Myocyte (in vitro differentiated cells): ENCODE results near the gene HCFC1. TPM values are rescaled to one million over a fixed set of nuclear protein-coding genes. Genes with fewer than 3 reads are reported as not detected.
A peak's percentile ranks its signal among the peaks of the same experiment; 100 is the strongest.

Experiments
- DNase-seq: peaks from one replicate; pipeline ENCODE4 v3.0.0-alpha.2; 2012; ENCODE audit warnings: low read depth
- total RNA-seq: library from RNA; depleted of rRNA; stranded (reverse); fragments of >200 nt; gene quantifications from 2 replicates; pipeline ENCODE4 v1.2.3, GENCODE V29; 2014

HCFC1 gene
- total RNA-seq, 1 donor from 2014 or later = 27.1 TPM

DNA sequence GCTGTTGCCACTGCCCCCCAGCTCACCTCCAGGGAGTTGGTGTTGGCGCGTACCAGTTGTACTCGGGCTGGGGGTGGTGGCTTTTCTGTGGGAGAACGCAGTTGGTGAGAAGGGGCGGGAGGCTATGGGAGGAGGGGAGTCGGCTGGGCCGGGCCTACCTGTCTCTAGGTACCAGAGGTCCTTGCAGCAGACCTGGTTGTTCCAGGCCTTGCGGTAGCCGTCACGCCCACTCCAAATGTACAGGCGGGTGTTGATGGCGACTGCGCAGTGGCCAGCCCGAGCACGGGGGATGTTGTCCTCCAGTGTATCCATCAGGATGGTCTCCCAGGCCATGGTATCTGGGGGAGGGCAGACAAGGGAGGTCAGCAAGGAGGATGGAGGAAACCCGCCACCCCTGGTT lies 11.5 kb downstream of the HCFC1 start:
- no peak for DNase-seq

DNA sequence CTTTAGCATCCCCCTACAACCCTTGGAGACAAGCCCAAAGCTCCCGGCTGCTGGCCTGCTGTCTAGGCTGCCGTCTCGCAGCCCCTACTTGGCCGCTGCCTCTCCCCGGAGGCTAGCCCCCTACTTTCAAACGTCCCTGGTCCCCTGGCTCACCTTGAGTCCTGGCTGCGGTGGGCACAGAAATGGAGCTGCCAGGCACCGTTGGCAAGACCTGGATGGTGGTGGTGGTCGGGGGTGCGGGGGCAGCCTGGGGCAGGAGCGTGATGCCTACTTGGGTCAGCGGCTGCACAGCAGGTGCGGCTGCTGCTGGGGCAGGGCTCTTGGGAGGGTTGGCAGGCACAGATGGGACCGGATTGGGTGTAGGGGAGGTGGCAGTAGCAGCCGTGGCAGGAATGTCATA lies 12.0 kb downstream of the HCFC1 start:
- no peak for DNase-seq

GRCh38 chrX:153958605-153959004 lies 13.0 kb downstream of the HCFC1 start:
- no peak for DNase-seq

- peak; percentile 10 for DNase-seq
These were observed 14.4 kb downstream of the HCFC1 start for GRCh38 chrX:153957224-153957623.

- DNase-seq = no peak
These were observed 15.3 kb downstream of the HCFC1 start for GRCh38 chrX:153956044-153956907.

- no peak for DNase-seq
These were observed 16.3 kb downstream of the HCFC1 start for GRCh38 chrX:153955228-153955732.

- no peak for DNase-seq
These were observed 16.9 kb downstream of the HCFC1 start for GRCh38 chrX:153954558-153955227.

- no peak for DNase-seq
These were observed 17.6 kb downstream of the HCFC1 start for GRCh38 chrX:153953892-153954557.

GRCh38 chrX:153953342-153953830 lies 18.2 kb downstream of the HCFC1 start:
- peak; percentile 58 for DNase-seq

- no peak for DNase-seq
These were observed 19.1 kb downstream of the HCFC1 start for GRCh38 chrX:153952373-153953026.

DNA sequence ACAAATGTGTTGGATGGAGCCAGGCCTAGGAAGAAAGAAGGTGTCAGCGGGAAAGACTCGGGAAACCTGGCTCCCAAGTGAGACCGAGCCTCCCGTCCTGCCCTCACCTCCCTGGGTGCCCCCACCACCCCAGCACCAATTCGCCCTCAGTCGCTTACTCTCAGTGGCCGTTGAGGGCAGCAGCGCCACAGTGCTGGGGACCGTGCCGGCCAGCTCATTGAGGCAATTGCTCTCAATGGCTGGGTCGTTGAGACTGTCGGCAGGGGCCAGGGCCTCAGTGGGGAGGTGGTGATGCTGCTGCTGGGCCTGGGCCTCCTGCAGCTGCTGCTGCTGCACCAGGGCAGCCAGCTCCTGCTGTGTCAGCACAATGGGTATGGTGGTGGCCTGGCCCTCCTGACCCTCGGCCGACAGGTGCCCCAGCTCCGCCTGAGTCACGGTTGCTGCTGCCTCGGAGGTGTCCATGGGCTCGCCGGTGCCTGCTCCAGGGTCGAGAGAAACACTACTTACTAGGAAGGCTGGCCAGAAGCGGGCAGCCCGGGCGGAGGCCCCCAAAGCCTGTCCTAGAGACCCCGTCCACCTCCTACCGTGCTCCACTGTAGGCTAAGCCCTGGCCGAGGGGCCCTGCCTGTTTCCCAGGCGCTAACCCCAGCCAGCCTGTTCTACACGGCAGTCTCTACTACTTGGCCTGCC lies 19.8 kb downstream of the HCFC1 start:
- no peak for DNase-seq

GRCh38 chrX:153950127-153950526 lies 21.5 kb downstream of the HCFC1 start:
- no peak for DNase-seq

DNA sequence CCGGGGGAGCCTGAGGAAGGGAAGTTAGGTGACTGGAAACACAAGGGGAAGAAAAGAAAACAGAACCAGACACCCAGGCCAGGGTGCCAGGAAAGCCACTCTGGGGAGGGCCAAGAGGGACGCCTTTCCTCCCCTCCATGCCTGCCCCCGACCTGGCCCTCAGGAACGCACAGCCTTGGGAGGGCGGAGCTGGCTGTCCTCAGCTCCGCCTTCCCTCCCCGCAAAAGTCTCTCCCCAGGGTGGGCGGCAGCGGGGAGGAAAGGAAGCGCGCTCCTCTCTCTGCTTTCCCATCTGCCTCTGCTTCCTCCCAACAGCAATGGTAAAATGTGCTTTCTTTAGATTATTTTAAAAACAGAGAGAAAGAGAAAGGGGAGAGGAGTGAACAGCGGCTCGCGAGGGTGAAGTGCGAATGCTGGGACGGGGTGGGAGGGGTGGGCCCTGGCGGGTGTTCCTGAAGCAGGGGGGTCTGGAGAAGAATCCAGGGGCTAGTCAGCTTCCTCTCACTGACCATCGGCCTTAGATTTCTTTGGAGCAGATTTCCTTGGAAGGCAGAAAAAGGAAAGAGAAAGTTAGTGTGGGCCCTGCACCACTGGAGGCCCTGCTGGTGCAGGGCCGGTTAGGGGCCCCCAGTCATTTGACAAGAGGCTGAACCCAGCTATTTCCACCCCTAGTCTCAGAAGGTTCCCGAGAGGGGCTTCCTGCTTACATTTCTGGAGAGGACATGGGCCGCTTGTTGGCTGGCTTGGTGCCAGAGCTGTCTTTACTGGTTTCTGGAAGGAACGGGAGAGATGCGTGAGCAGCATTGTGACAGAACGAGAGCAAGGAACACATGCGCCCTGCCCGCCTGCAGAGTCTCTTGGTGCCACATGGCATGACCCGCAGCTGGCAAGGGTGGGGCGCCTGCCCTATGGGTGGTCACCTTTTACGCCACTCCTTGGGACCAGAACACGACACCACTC lies 22.5 kb downstream of the HCFC1 start:
- no peak for DNase-seq

DNA sequence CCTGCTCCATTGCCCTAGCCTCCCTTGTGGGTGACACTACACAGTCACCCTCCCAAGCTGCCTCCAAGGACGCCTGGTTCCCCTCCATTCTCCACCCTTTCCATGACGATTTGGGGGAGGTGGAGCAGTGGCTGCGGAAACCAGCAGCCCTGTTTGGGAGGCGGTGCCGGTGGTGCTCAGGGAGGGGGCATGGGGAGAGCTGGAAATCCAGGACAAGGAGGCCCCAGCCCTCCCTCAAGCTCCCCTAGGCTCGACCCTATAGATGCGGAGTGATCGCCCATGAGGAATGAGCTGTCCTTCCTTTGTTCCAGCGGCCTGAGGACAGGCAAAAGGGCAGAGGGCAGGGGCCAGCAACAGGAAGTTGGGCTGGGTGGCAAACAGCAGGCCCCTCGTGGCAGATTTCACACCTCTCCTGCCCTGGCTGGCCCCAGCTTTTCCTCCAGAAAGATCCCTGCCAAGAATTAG lies 23.6 kb downstream of the HCFC1 start:
- DNase-seq = no peak

DNA sequence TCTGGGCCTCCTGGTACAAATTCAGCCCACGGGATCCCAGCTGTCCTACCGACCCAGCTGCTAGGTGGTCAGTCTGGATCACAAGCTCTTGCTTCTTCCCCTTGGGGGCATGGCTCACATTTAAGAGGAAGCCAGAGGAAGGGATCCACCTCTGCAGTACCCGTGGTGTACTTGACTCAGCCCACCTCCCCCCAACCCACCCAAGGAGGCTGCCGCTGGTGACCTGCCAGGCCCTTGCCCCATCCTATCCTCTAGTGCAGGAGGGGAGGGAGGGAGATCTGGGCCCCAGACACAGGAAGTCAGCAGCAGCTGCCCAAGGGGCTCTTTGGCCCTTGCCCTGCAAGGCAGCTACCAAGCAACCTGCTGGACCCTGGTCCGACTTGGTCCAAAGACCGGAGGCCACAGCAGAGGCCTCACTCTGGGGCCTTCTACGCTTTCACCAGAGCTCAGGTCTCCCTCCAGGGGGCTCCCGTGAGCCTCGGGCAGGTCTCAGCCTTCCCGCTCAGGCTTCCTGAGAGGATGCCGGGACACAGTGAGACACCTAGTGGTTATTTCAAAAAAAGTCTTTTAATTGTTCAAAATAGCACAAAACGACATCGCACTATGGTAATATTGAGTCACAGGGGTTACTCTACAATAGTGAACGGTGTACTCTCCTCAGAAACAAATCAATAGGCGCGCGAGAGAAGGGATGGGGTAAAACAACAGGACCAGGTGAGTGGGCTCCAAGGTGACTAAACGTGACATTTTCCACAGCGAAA lies 24.4 kb downstream of the HCFC1 start:
- DNase-seq = peak; percentile 70

DNA sequence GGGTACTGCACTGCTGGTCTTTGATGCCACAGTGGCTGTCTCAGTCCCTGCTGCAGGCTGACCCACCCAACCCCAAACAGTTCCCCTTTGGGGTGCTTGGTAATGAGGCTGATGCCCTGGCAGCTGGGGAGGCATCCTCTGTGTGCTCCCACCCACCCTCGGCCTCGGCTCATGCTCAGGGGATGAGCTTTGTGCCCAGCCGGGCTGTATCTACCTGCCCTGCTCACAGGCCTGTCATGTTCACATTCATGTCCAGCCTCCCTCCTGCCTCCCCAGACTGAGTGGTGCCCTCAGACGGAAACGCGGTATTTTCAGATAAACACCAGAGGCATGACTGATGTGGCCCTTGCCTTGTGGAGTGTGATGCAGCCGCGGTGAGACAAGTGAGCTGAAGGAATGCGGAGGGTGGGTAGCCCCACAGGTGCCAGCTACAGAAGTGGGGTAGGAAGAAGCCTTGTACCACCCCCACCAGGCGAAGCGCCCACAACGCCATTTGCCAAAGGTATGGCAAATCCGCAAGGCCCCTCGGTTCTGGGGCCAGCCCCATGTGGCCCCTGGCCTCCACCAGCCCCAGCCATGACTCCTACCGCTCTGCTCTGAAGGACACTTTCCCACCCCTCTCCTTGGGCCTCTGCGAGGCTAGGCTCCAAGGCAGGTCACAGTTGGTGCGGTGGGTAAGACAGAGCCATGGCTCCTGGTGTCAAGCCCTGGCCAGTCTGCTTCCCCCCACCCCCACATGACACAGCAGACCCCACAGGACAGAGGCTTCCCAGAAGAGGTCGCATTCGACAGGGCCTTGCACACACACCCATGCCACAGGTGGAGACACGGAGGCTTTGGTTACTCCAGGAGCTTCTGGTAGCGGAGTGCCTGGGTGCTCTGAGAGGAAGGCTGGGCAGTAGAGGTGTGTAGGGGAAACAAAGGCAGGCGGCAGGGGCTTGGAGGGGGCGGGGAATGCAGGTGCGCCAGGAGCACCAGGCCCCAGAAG lies 25.4 kb downstream of the HCFC1 start:
- peak; percentile 3 for DNase-seq

GRCh38 chrX:153944800-153945150 lies 26.8 kb downstream of the HCFC1 start:
- no peak for DNase-seq
